KMS-11 (cell line): ENCODE data around the gene NOM1.
"Not testable (repeated sequence)": the region's sequence is repeated elsewhere in the genome, so short reads cannot be mapped to it uniquely, and the experiment has no call there.

ENCODE experiments used
- H2AFZ ChIP-seq: fragments of 200-600 bp; sonication (generic); 2 replicates; pipeline ENCODE4 v1.6.1; 2016; ENCODE audit warnings: antibody characterized with exemption, mixed run types, low read depth
- H3K27ac ChIP-seq: fragments of 200-600 bp; sonication (generic); 2 replicates; pipeline ENCODE4 v1.6.1; 2016; ENCODE audit warnings: mild to moderate bottlenecking, mixed run types
- H3K27me3 ChIP-seq: fragments of 200-600 bp; sonication (generic); 2 replicates; pipeline ENCODE4 v1.6.1; 2017; ENCODE audit warnings: mild to moderate bottlenecking, low read depth, mixed run types, moderate library complexity; ENCODE audit not compliant: insufficient read depth
- H3K36me3 ChIP-seq: fragments of 200-600 bp; sonication (generic); 2 replicates; pipeline ENCODE4 v1.6.1; 2017; ENCODE audit warnings: mild to moderate bottlenecking, mixed run types; ENCODE audit not compliant: insufficient read depth
- H3K4me1 ChIP-seq: fragments of 200-600 bp; sonication (generic); 2 replicates; pipeline ENCODE4 v1.6.1; 2016; ENCODE audit warnings: mild to moderate bottlenecking, low read depth, mixed run types; ENCODE audit not compliant: poor library complexity, severe bottlenecking
- H3K4me2 ChIP-seq: fragments of 200-600 bp; sonication (generic); 2 replicates; pipeline ENCODE4 v1.7.0; 2016; ENCODE audit warnings: mild to moderate bottlenecking, mixed run types
- H3K4me3 ChIP-seq: fragments of 200-600 bp; sonication (generic); IDR thresholded peaks from 2 replicates; pipeline ENCODE4 v1.6.1; 2017; ENCODE audit warnings: low read depth, low read length, mixed read lengths; ENCODE audit not compliant: insufficient read depth
- H3K79me2 ChIP-seq: fragments of 200-600 bp; sonication (generic); 2 replicates; pipeline ENCODE4 v1.6.1; 2016; ENCODE audit warnings: low read depth, mixed run types; ENCODE audit not compliant: insufficient read depth
- H3K9ac ChIP-seq: fragments of 200-600 bp; sonication (generic); 2 replicates; pipeline ENCODE4 v1.6.1; 2016; ENCODE audit warnings: mild to moderate bottlenecking, mixed run types
- H4K20me1 ChIP-seq: fragments of 200-600 bp; sonication (generic); 2 replicates; pipeline ENCODE4 v1.6.1; 2016; ENCODE audit warnings: mild to moderate bottlenecking, mixed run types; ENCODE audit not compliant: insufficient read depth
- CTCF ChIP-seq: fragments of 200-600 bp; sonication (generic); conservative IDR thresholded peaks from 2 replicates; pipeline ENCODE4 v1.6.1; 2017; ENCODE audit warnings: low read depth, mild to moderate bottlenecking, antibody characterized with exemption, low read length, moderate library complexity, mixed read lengths

Gene NOM1

GRCh38 chr7:156935250-156935649, 14.3 kb upstream of the NOM1 start:
- Histone ChIP-seq H4K20me1 (no peaks in the 10 kb centered on the region), H3K36me3 (no peaks in the 10 kb centered on the region), H3K27me3 (no peaks in the 10 kb centered on the region), H3K79me2 (no peaks in the 10 kb centered on the region), H3K4me1 (no peaks in the 10 kb centered on the region), H2AFZ (no peak overlapping the region), H3K27ac (no peak overlapping the region), H3K9ac (no peak overlapping the region), H3K4me2 (no peak overlapping the region), H3K4me3 (no peak overlapping the region)
- TF ChIP-seq CTCF: no peak

GRCh38 chr7:156936766-156937165, 12.7 kb upstream of the NOM1 start:
- not testable (repeated sequence) for H2AFZ ChIP-seq, H3K4me1 ChIP-seq, H3K4me2 ChIP-seq, H3K79me2 ChIP-seq, H3K4me3 ChIP-seq, H3K27ac ChIP-seq, H3K27me3 ChIP-seq, H4K20me1 ChIP-seq, H3K9ac ChIP-seq, H3K36me3 ChIP-seq

GRCh38 chr7:156940421-156941122, 8.9 kb upstream of the NOM1 start:
- H4K20me1 ChIP-seq: no peaks in the 10 kb centered on the region
- H3K36me3 ChIP-seq: no peaks in the 10 kb centered on the region
- no peak for TF ChIP-seq CTCF
- no peaks in the 10 kb centered on the region for H3K79me2 ChIP-seq
- H3K27ac ChIP-seq: no peak overlapping the region
- H3K27me3 ChIP-seq: no peaks in the 10 kb centered on the region
- H3K4me2 ChIP-seq: no peak overlapping the region
- no peaks in the 10 kb centered on the region for H3K4me1 ChIP-seq
- H3K4me3 ChIP-seq: no peak overlapping the region
- H3K9ac ChIP-seq: no peak overlapping the region
- no peak overlapping the region for H2AFZ ChIP-seq

- Histone ChIP-seq H3K36me3 (no peaks in the 10 kb centered on the region), H3K27ac (no peak overlapping the region), H3K4me2 (no peak overlapping the region), H3K27me3 (no peaks in the 10 kb centered on the region), H3K4me1 (no peaks in the 10 kb centered on the region), H4K20me1 (no peaks in the 10 kb centered on the region), H2AFZ (no peak overlapping the region), H3K79me2 (no peaks in the 10 kb centered on the region), H3K4me3 (no peak overlapping the region), H3K9ac (no peak overlapping the region)
- no peak for TF ChIP-seq CTCF
Measured at GRCh38 chr7:156941393-156942182, 7.9 kb upstream of the NOM1 start.

GRCh38 chr7:156942708-156943090, 6.8 kb upstream of the NOM1 start:
- Histone ChIP-seq H3K27me3 (no peaks in the 10 kb centered on the region), H3K79me2 (no peaks in the 10 kb centered on the region), H2AFZ (no peak overlapping the region), H3K4me3 (no peak overlapping the region), H3K36me3 (no peaks in the 10 kb centered on the region), H3K4me1 (no peaks in the 10 kb centered on the region), H3K9ac (no peak overlapping the region), H4K20me1 (no peaks in the 10 kb centered on the region), H3K4me2 (no peak overlapping the region), H3K27ac (no peak overlapping the region)
- no peak for TF ChIP-seq CTCF
